Placental pericyte (primary cell): ENCODE measurements around the gene POLG. TPM values are rescaled to one million over a fixed set of nuclear protein-coding genes. Genes with fewer than 3 reads are reported as not detected.

ENCODE experiments used
- small RNA-seq: library from RNA; depleted of rRNA; stranded (forward); fragments of <200 nt; gene quantifications from one replicate; pipeline ENCODE3, GENCODE V24; 2012; ENCODE audit warnings: low replicate concordance
- total RNA-seq: library from RNA; depleted of rRNA; stranded (reverse); fragments of >200 nt; gene quantifications from 2 replicates; pipeline ENCODE4 v1.2.3, GENCODE V29; 2012

POLG gene
- total RNA-seq, result 52.5 and 90.3 TPM in 2 replicates

GRCh38 chr15:89334510-89335297 lies at the start of gene POLG:
POLG (minus strand) TSS chr15:89334824; CDS start chr15:89333754, 1,070 bp downstream.

Small RNAs within 50 kb of the gene (small RNA-seq; reads per million reads assigned to genes)
- gene MIR6766, result not detected

Other genes starting within 250 kb of the POLG start
- gene ABHD2, start 246.4 kb downstream of the POLG start, total RNA-seq, result 36.1 and 113 TPM in 2 replicates
- not detected in 2 replicates for gene RLBP1, start 113.2 kb downstream of the POLG start, total RNA-seq
- gene FANCI, start 90.8 kb downstream of the POLG start, total RNA-seq, result 2.2 and 68.4 TPM in 2 replicates
- not detected in 2 replicates for gene RHCG, start 161.8 kb upstream of the POLG start, total RNA-seq
- 0.44 and 13.0 TPM in 2 replicates for gene TICRR, start 240.6 kb upstream of the POLG start, total RNA-seq